OCI-LY3 (cell line): ENCODE measurements around the gene NBEA.

Experiments
- CTCF ChIP-seq: fragments of 200-600, 300-600 bp; sonication (generic); IDR thresholded peaks from 2 replicates; pipeline ENCODE4 v1.5.1; 2014; ENCODE audit warnings: antibody characterized with exemption, low read length, low read depth
- EZH2phosphoT487 ChIP-seq: fragments of 200-600 bp; shearing (Covaris generic); IDR thresholded peaks from 2 replicates; pipeline ENCODE4 v1.6.1; 2018; ENCODE audit warnings: antibody characterized with exemption, mixed run types, low read depth

DNA sequence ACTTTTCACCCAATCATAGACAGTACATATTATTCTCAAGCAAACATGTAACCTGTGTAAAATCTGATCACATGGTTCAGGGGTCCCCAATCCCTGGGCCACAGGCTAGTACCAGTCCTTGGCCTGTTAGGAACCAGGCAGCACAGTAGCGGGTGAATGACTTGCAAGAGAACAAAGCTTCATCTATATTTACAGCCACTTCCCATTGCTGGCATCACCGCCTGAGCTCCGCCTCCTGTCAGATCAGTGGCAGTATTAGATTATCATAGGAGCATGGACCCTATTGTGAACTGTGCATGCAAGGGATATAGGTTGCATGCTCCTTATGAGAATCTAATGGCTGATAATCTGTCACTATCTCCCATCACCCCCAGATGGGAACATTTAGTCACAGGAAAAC lies 401.3 kb downstream of the NBEA start:
- TF ChIP-seq CTCF, result no peak
- TF ChIP-seq EZH2phosphoT487, result no peak
